OCI-LY3 (cell line): Measurements from ENCODE around the gene CFAP298.
A peak's percentile ranks its signal among the peaks of the same experiment; 100 is the strongest.
"Not testable (repeated sequence)": the region's sequence is repeated elsewhere in the genome, so short reads cannot be mapped to it uniquely, and the experiment has no call there.

Experiments
- H2AFZ ChIP-seq: fragments of 200-600, 300-600 bp; shearing (Covaris generic); 2 replicates; pipeline ENCODE4 v1.6.0; 2014; ENCODE audit warnings: antibody characterized with exemption, low read depth, low read length
- H3K27ac ChIP-seq: fragments of 200-600, 300-600 bp; sonication (generic); 2 replicates; pipeline ENCODE4 v1.5.1; 2014; ENCODE audit warnings: mild to moderate bottlenecking, low read length, moderate library complexity, mixed read lengths
- H3K27me3 ChIP-seq: fragments of 200-600, 300-600 bp; sonication (generic); 2 replicates; pipeline ENCODE4 v1.6.1; 2014; ENCODE audit warnings: low read depth, low read length, mixed read lengths
- H3K36me3 ChIP-seq: fragments of 200-600, 300-600 bp; sonication (generic); replicated peaks from 2 replicates; pipeline ENCODE3; 2014; ENCODE audit warnings: low read depth, low read length, mixed read lengths
- H3K4me1 ChIP-seq: fragments of 300-600, 200-600 bp; sonication (generic); 2 replicates; pipeline ENCODE4 v1.6.1; 2014; ENCODE audit warnings: low read length, mixed read lengths
- H3K4me2 ChIP-seq: fragments of 200-600, 300-600 bp; sonication (generic); 2 replicates; pipeline ENCODE4 v1.6.1; 2014; ENCODE audit warnings: low read length, mixed read lengths
- H3K4me3 ChIP-seq: fragments of 300-600, 200-600 bp; sonication (generic); 2 replicates; pipeline ENCODE4 v1.5.1; 2014; ENCODE audit warnings: antibody characterized with exemption, mild to moderate bottlenecking, low read length, moderate library complexity
- H3K79me2 ChIP-seq: fragments of 300-600, 200-600 bp; shearing (Covaris generic); 2 replicates; pipeline ENCODE4 v1.6.1; 2014; ENCODE audit warnings: mild to moderate bottlenecking, low read length, mixed read lengths
- H3K9ac ChIP-seq: fragments of 300-600, 200-600 bp; shearing (Covaris generic); 2 replicates; pipeline ENCODE4 v1.6.0; 2014; ENCODE audit warnings: mild to moderate bottlenecking, low read length, moderate library complexity
- H3K9me3 ChIP-seq: fragments of 200-600, 300-600 bp; shearing (Covaris generic); 2 replicates; pipeline ENCODE4 v1.6.1; 2014; ENCODE audit warnings: low read length, mixed read lengths; ENCODE audit not compliant: insufficient read depth
- H4K20me1 ChIP-seq: fragments of 200-600, 300-600 bp; sonication (generic); 2 replicates; pipeline ENCODE4 v1.6.1; 2016; ENCODE audit warnings: low read length, mixed read lengths; ENCODE audit not compliant: insufficient read depth
- CTCF ChIP-seq: fragments of 200-600, 300-600 bp; sonication (generic); IDR thresholded peaks from 2 replicates; pipeline ENCODE4 v1.5.1; 2014; ENCODE audit warnings: antibody characterized with exemption, low read length, low read depth
- EZH2phosphoT487 ChIP-seq: fragments of 200-600 bp; shearing (Covaris generic); IDR thresholded peaks from 2 replicates; pipeline ENCODE4 v1.6.1; 2018; ENCODE audit warnings: antibody characterized with exemption, mixed run types, low read depth

The CFAP298 gene

GRCh38 chr21:32611471-32611997 is 643 bp downstream of the CFAP298 start:
- Histone ChIP-seq H3K9ac (peak overlapping the region; percentile 69), H3K9me3 (no peaks in the 10 kb centered on the region), H3K4me2 (peak overlapping the region; percentile 91), H3K27ac (peak overlapping the region; percentile 76), H2AFZ (peak overlapping the region; percentile 90), H3K4me3 (peak overlapping the region; percentile 79), H3K36me3 (peaks cover 3% of the 10 kb centered on the region), H3K27me3 (no peaks in the 10 kb centered on the region), H4K20me1 (no peaks in the 10 kb centered on the region; the same call in 1 of the 2 replicates), H3K79me2 (peaks cover 24% of the 10 kb centered on the region), H3K4me1 (peaks cover 8% of the 10 kb centered on the region; the same call in 1 of the 2 replicates)
- TF ChIP-seq CTCF: no peak
- TF ChIP-seq EZH2phosphoT487: no peak

GRCh38 chr21:32610940-32611339 is 1.2 kb downstream of the CFAP298 start:
- not testable (repeated sequence) for H3K9me3 ChIP-seq, H3K36me3 ChIP-seq, H3K9ac ChIP-seq, H3K27me3 ChIP-seq, H3K27ac ChIP-seq, H3K4me1 ChIP-seq, H4K20me1 ChIP-seq, H2AFZ ChIP-seq
- H3K4me3 ChIP-seq: peak overlapping the region; percentile 79; the same call in 1 of the 2 replicates
- peak overlapping the region; percentile 43 for H3K4me2 ChIP-seq
- peaks cover 24% of the 10 kb centered on the region for H3K79me2 ChIP-seq

GRCh38 chr21:32608851-32609250 is 3.3 kb downstream of the CFAP298 start:
- no peak overlapping the region for H3K27ac ChIP-seq
- no peak overlapping the region for H2AFZ ChIP-seq
- no peaks in the 10 kb centered on the region; the same call in 1 of the 2 replicates for H4K20me1 ChIP-seq
- peaks cover 11% of the 10 kb centered on the region for H3K36me3 ChIP-seq
- H3K4me1 ChIP-seq: peaks cover 8% of the 10 kb centered on the region; the same call in 1 of the 2 replicates
- no peak overlapping the region for H3K9ac ChIP-seq
- TF ChIP-seq EZH2phosphoT487 (no peak), CTCF (no peak)
- no peaks in the 10 kb centered on the region for H3K27me3 ChIP-seq
- no peak overlapping the region for H3K4me3 ChIP-seq
- no peaks in the 10 kb centered on the region for H3K9me3 ChIP-seq
- H3K79me2 ChIP-seq: peaks cover 24% of the 10 kb centered on the region
- H3K4me2 ChIP-seq: no peak overlapping the region

GRCh38 chr21:32605469-32605868 is 6.7 kb downstream of the CFAP298 start:
- Histone ChIP-seq H3K27ac (no peak overlapping the region), H4K20me1 (no peaks in the 10 kb centered on the region; the same call in 1 of the 2 replicates)

More at GRCh38 chr21:32605469-32605868, 6.7 kb downstream of the CFAP298 start:
- Histone ChIP-seq H3K79me2 (peaks cover 9% of the 10 kb centered on the region), H3K27me3 (no peaks in the 10 kb centered on the region), H3K4me1 (0 out of 2 replicates have a peak, but pooled peaks cover 2% of the 10 kb centered on the region), H3K36me3 (peaks cover 17% of the 10 kb centered on the region), H3K9ac (no peak overlapping the region), H2AFZ (no peak overlapping the region), H3K4me3 (no peak overlapping the region), H3K9me3 (no peaks in the 10 kb centered on the region), H3K4me2 (no peak overlapping the region)
- TF ChIP-seq CTCF (no peak), EZH2phosphoT487 (no peak)
